Keratinocyte (primary cell): ENCODE results near the gene KIFC3.
"Not testable (repeated sequence)": the region's sequence is repeated elsewhere in the genome, so short reads cannot be mapped to it uniquely, and the experiment has no call there.

ENCODE experiments used
- CTCF ChIP-seq, 3 experiments: IDR thresholded peaks in 1 of 3; conservative IDR thresholded peaks in 1 of 3; optimal IDR thresholded peaks in 1 of 3; 2 replicates in 2 of 3; 3 replicates in 1 of 3; pipeline versions ENCODE3 to v1.5.1; 2011; ENCODE audit warnings: low read length in 3 of 3, mild to moderate bottlenecking in 3 of 3, moderate library complexity in 2 of 3, control low read depth in 1 of 3, inconsistent platforms in 1 of 3; ENCODE audit not compliant: insufficient read depth in 2 of 3; ENCODE audit errors: extremely low read depth in 1 of 3
- EZH2 ChIP-seq: IDR thresholded peaks from one replicate; pipeline ENCODE4 v1.6.1; 2012; ENCODE audit warnings: inconsistent platforms, mild to moderate bottlenecking, low read length, moderate library complexity

- TF ChIP-seq EZH2; CTCF (optimal IDR thresholded peaks at IDR 0.05 in 1 of 3, IDR thresholded peaks at IDR 0.05 in 1 of 3, conservative IDR thresholded peaks at IDR 0.05 in 1 of 3; ENCODE audit: extremely low read depth in 1 of 3, insufficient read depth in 2 of 3, low read length in 3 of 3): not testable (repeated sequence)
Measured at GRCh38 chr16:57835439-57835838, 33.1 kb upstream of the KIFC3 start.
